Measurements from ENCODE around the gene NCKAP5.

GRCh38 chr2:132738223-132738622 is 830.0 kb downstream of the NCKAP5 start:
- TF ChIP-seq EZH2phosphoT487 (IDR thresholded peaks at IDR 0.05; ENCODE audit: insufficient read depth, low read depth) (no peak), EZH2 (IDR thresholded peaks at IDR 0.05; ENCODE audit: insufficient read depth, poor library complexity, severe bottlenecking) (no peak)

All from GM23248 (cell line).